Stimulated activated CD4-positive, alpha-beta T cell treated with anti-CD3 and anti-CD28 coated beads, Interleukin-2, amount 100 ng/mL, for 48 hours (primary cell): ENCODE results near the gene TRIM14.

Experiments
- DNase-seq, 2 donors: peaks; one replicate each; pipeline ENCODE4 v3.0.0-alpha.2; 2020

The TRIM14 gene

GRCh38 chr9:98118640-98119601, at the start of gene TRIM14:
TSS of gene TRIM14 (minus strand) at chr9:98119222. CDS start at chr9:98119188, 34 bp downstream.
- peak; percentile 51 to 57 for DNase-seq

- DNase-seq = no peak
Observed at GRCh38 chr9:98168153-98168780, 49.2 kb upstream of the TRIM14 start.

- no peak for DNase-seq
Observed at GRCh38 chr9:98164912-98165311, 45.9 kb upstream of the TRIM14 start.

- DNase-seq = no peak
Observed at GRCh38 chr9:98162613-98163012, 43.6 kb upstream of the TRIM14 start.

- DNase-seq = no peak
Observed at GRCh38 chr9:98161851-98162250, 42.8 kb upstream of the TRIM14 start.

- no peak for DNase-seq
Observed at GRCh38 chr9:98159790-98160189, 40.8 kb upstream of the TRIM14 start.

GRCh38 chr9:98159301-98159700, 40.3 kb upstream of the TRIM14 start:
- DNase-seq = no peak

- DNase-seq = no peak
Observed at GRCh38 chr9:98158071-98158831, 39.2 kb upstream of the TRIM14 start.

- DNase-seq = no peak
Observed at GRCh38 chr9:98157372-98157771, 38.4 kb upstream of the TRIM14 start.

GRCh38 chr9:98154678-98155077, 35.7 kb upstream of the TRIM14 start:
- no peak for DNase-seq

- DNase-seq = no peak
Observed at GRCh38 chr9:98152526-98152925, 33.5 kb upstream of the TRIM14 start.

- DNase-seq = no peak
Observed at GRCh38 chr9:98150721-98151120, 31.7 kb upstream of the TRIM14 start.

- no peak for DNase-seq
Observed at GRCh38 chr9:98150164-98150563, 31.1 kb upstream of the TRIM14 start.

GRCh38 chr9:98149422-98149821, 30.4 kb upstream of the TRIM14 start:
- DNase-seq = no peak

- no peak for DNase-seq
Observed at GRCh38 chr9:98148486-98148885, 29.5 kb upstream of the TRIM14 start.

- DNase-seq = no peak
Observed at GRCh38 chr9:98147582-98147981, 28.6 kb upstream of the TRIM14 start.

- DNase-seq = no peak
Observed at GRCh38 chr9:98146101-98146991, 27.3 kb upstream of the TRIM14 start.

- no peak for DNase-seq
Observed at GRCh38 chr9:98144631-98145030, 25.6 kb upstream of the TRIM14 start.

- no peak for DNase-seq
Observed at GRCh38 chr9:98144076-98144475, 25.1 kb upstream of the TRIM14 start.

GRCh38 chr9:98142925-98143481, 24.0 kb upstream of the TRIM14 start:
- DNase-seq = no peak

- DNase-seq = no peak
Observed at GRCh38 chr9:98142182-98142907, 23.3 kb upstream of the TRIM14 start.
